PC-9 (cell line): ENCODE data around the gene RASGRP2. TPM values are rescaled to one million over a fixed set of nuclear protein-coding genes. Genes with fewer than 3 reads are reported as not detected.

Experiments
- BruUV-seq: library from RNA; stranded (reverse); fragments of 400-500 nt; replicated peaks from 2 replicates; lab custom pipeline; 2021; lab: Mats Ljungman, UMichigan
- CTCF ChIA-PET: fragments of 300-600 bp; sonication (Branson Sonifier 250); formaldehyde crosslinking; loops from one replicate; lab custom pipeline; 2022; ENCODE audit warnings: antibody characterized with exemption; lab: Charles Lee
- POLR2A ChIA-PET: fragments of 300-600 bp; sonication (Branson Sonifier 250); formaldehyde crosslinking; loops from one replicate; lab custom pipeline; 2022; ENCODE audit warnings: antibody characterized with exemption; ENCODE audit not compliant: unreplicated experiment; lab: Charles Lee
- DNase-seq, 2 experiments: peaks; one replicate each; pipeline versions ENCODE4 v3.0.0 to v3.0.0-alpha.2; 2015 to 2022; ENCODE audit warnings: mixed read lengths in 1 of 2
- H2AFZ ChIP-seq: fragments of 200-600 bp; sonication (generic); 2 replicates; pipeline ENCODE4 v1.8.1; 2017; ENCODE audit warnings: antibody characterized with exemption
- H3F3A ChIP-seq: fragments of 200-600 bp; sonication (generic); 2 replicates; pipeline ENCODE4 v1.8.1; 2017; ENCODE audit warnings: antibody characterized with exemption, mild to moderate bottlenecking, low read depth; ENCODE audit not compliant: insufficient read depth
- H3K27ac ChIP-seq: fragments of 200-600 bp; sonication (generic); 2 replicates; pipeline ENCODE4 v1.6.1; 2016; ENCODE audit warnings: mixed run types
- H3K27me3 ChIP-seq: fragments of 200-600 bp; sonication (generic); 2 replicates; pipeline ENCODE4 v1.6.1; 2016; ENCODE audit warnings: low read depth, mixed run types; ENCODE audit not compliant: insufficient read depth
- H3K36me3 ChIP-seq: fragments of 200-600 bp; sonication (generic); 2 replicates; pipeline ENCODE4 v1.6.1; 2016; ENCODE audit warnings: low read depth, mixed run types
- H3K4me1 ChIP-seq: fragments of 200-600 bp; sonication (generic); replicated peaks from 2 replicates; pipeline ENCODE4 v1.6.1; 2016; ENCODE audit warnings: mixed run types; ENCODE audit not compliant: insufficient read depth
- H3K4me2 ChIP-seq: fragments of 200-600 bp; sonication (generic); 2 replicates; pipeline ENCODE4 v1.6.1; 2017; ENCODE audit warnings: mixed run types
- H3K4me3 ChIP-seq: fragments of 200-600 bp; sonication (generic); 2 replicates; pipeline ENCODE4 v1.6.1; 2016; ENCODE audit warnings: mixed run types
- H3K79me2 ChIP-seq: fragments of 200-600 bp; sonication (generic); 2 replicates; pipeline ENCODE4 v1.6.1; 2017; ENCODE audit warnings: low read depth, mixed run types
- H3K9me2 ChIP-seq: fragments of 200-600 bp; sonication (generic); 2 replicates; pipeline ENCODE4 v1.8.1; 2017; ENCODE audit warnings: mild to moderate bottlenecking; ENCODE audit not compliant: insufficient read depth
- H3K9me3 ChIP-seq: fragments of 200-600 bp; sonication (generic); 2 replicates; pipeline ENCODE4 v1.8.1; 2016; ENCODE audit warnings: low read depth; ENCODE audit not compliant: insufficient read depth
- H4K20me1 ChIP-seq: fragments of 200-600 bp; sonication (generic); 2 replicates; pipeline ENCODE4 v1.8.1; 2017; ENCODE audit not compliant: insufficient read depth
- CTCF ChIP-seq: fragments of 200-600 bp; sonication (generic); conservative IDR thresholded peaks from 2 replicates; pipeline ENCODE4 v1.6.1; 2017; ENCODE audit warnings: mixed run types, antibody characterized with exemption, mild to moderate bottlenecking, moderate library complexity
- EZH2 ChIP-seq: fragments of 200-600 bp; sonication (generic); IDR thresholded peaks from 2 replicates; pipeline ENCODE4 v1.8.0; 2017; ENCODE audit warnings: antibody characterized with exemption, low read depth
- intact Hi-C: fragments of 100-400 bp; cut with micrococcal nuclease; formaldehyde crosslinking; loops from one replicate; pipeline ENCODE4 v1.10.0; 2022; ENCODE audit not compliant: unreplicated experiment
- total RNA-seq: library from RNA; stranded (reverse); gene quantifications from 2 replicates; pipeline ENCODE4 v1.2.3, GENCODE V29; 2021

The RASGRP2 gene
- total RNA-seq, 1 experiment from 2014 or later, result 1.0 TPM

GRCh38 chr11:64790205-64791095 is 46.5 kb upstream of the RASGRP2 start:
- H3K4me2 ChIP-seq, result no peak overlapping the region
- no peaks in the 10 kb centered on the region for H3K27me3 ChIP-seq
- no peak overlapping the region for H3K4me3 ChIP-seq
- H3K4me1 ChIP-seq, result no peaks in the 10 kb centered on the region
- no peaks in the 10 kb centered on the region for H3K36me3 ChIP-seq
- H3K79me2 ChIP-seq, result no peaks in the 10 kb centered on the region
- no peak for DNase-seq
- CTCF ChIA-PET, result no interaction called here
- no peak overlapping the region for H2AFZ ChIP-seq
- H3K9me2 ChIP-seq, result no peaks in the 10 kb centered on the region
- no peak overlapping the region for H3K27ac ChIP-seq
- intact Hi-C loops, result no loop called here
- H3K9me3 ChIP-seq, result no peaks in the 10 kb centered on the region
- BruUV-seq, result no TSS peak
- no peaks in the 10 kb centered on the region for H4K20me1 ChIP-seq
- POLR2A ChIA-PET, result no interaction called here
- TF ChIP-seq EZH2 (no peak), CTCF (no peak)
- H3F3A ChIP-seq, result no peaks in the 10 kb centered on the region

- no TSS peak for BruUV-seq
- DNase-seq, result no peak
- Histone ChIP-seq H3K36me3 (no peaks in the 10 kb centered on the region), H3K4me3 (no peak overlapping the region), H3K79me2 (no peaks in the 10 kb centered on the region), H3K9me3 (no peaks in the 10 kb centered on the region), H3K4me2 (no peak overlapping the region), H3K27ac (no peak overlapping the region), H3K9me2 (no peaks in the 10 kb centered on the region), H3K27me3 (no peaks in the 10 kb centered on the region), H3F3A (0 out of 2 replicates have a peak, but pooled peaks cover 7% of the 10 kb centered on the region), H3K4me1 (no peaks in the 10 kb centered on the region), H4K20me1 (no peaks in the 10 kb centered on the region), H2AFZ (no peak overlapping the region)
- ChIA-PET CTCF (no interaction called here), POLR2A (no interaction called here)
- TF ChIP-seq EZH2 (no peak), CTCF (no peak)
- intact Hi-C loops, result loop anchor here (10.0 kb wide), 1 partner anchor 465 kb away; no protein-coding TSS in a partner anchor
Measured at GRCh38 chr11:64789331-64790204, 45.6 kb upstream of the RASGRP2 start.
